ENCODE measurements around the gene FGF18.
"Not testable (repeated sequence)": the region's sequence is repeated elsewhere in the genome, so short reads cannot be mapped to it uniquely, and the experiment has no call there.

The FGF18 gene

GRCh38 chr5:171418982-171419687 lies at the start of gene FGF18:
TSS of gene FGF18 (plus strand) at chr5:171419647. CDS start at chr5:171420200, 553 bp downstream.
- DNase-seq = no peak

DNA sequence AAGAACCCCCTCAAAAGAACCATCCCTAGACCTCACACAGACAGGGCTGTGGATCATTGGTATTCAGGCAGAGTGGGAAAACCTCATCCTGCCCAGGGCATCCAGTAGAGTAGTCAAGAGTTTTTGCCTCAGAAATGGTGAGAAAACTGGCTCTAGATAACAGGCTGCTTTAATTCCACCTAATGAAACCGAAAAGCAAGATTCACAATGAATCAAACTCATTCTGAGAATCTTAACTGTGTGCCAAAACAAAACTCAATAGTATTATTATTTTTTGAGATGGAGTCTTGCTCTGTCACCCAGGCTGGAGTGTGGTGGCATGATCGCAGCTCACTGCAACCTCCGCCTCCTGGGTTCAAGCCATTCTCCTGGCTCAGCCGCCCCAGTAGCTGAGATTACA lies 49.5 kb upstream of the FGF18 start:
- no peak for DNase-seq

- DNase-seq = not testable (repeated sequence)
These were observed 48.6 kb upstream of the FGF18 start for GRCh38 chr5:171370881-171371280.

DNA sequence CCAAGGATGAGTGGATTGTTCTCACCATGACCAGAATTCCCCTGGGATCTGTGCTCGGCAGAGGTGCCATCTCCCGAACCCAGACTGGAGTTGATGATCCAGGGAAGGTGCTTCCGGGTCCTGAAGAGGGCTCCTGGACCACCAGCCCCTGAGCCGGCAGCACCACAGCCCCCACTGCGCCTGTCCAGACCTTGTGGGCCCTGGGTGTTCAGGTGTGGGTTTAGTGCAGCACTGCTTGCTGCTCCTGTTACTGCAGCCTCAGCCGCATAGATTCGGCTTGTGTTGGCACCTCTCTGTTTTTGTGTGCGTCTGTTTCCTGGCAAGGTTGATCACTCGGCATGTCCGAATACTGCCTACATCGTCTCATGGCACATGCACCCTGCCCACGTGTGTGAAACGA lies 48.1 kb upstream of the FGF18 start:
- DNase-seq = no peak

- no peak for DNase-seq
These were observed 39.5 kb upstream of the FGF18 start for GRCh38 chr5:171379961-171380360.

GRCh38 chr5:171384416-171384815 lies 35.0 kb upstream of the FGF18 start:
- not testable (repeated sequence) for DNase-seq

- DNase-seq = not testable (repeated sequence)
These were observed 34.4 kb upstream of the FGF18 start for GRCh38 chr5:171384999-171385398.

- no peak for DNase-seq
These were observed 33.3 kb upstream of the FGF18 start for GRCh38 chr5:171386006-171386671.

DNA sequence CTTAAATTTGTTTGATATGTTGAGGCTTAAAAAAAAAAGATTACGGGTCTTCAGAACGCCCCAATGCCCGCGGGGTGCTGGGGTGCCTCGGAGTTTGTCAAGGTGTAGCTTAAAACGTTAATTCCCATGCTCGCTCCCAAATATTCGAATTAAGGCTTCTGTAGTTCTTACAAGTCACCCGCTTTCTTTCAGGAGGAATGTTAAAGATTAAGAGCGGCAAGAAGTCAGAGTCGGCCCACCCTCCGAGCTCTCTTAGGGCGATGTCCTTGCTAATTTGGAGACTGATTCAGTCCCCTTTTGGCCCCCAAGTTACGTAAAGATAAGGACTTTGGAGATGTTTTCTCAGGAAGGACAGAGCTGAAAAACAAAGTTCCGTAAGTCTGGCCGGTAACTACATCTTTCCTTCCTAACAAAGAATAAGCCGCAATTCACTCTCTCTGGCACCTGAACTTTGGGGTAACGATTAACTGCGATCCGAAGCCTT lies 32.5 kb upstream of the FGF18 start:
- DNase-seq = no peak

DNA sequence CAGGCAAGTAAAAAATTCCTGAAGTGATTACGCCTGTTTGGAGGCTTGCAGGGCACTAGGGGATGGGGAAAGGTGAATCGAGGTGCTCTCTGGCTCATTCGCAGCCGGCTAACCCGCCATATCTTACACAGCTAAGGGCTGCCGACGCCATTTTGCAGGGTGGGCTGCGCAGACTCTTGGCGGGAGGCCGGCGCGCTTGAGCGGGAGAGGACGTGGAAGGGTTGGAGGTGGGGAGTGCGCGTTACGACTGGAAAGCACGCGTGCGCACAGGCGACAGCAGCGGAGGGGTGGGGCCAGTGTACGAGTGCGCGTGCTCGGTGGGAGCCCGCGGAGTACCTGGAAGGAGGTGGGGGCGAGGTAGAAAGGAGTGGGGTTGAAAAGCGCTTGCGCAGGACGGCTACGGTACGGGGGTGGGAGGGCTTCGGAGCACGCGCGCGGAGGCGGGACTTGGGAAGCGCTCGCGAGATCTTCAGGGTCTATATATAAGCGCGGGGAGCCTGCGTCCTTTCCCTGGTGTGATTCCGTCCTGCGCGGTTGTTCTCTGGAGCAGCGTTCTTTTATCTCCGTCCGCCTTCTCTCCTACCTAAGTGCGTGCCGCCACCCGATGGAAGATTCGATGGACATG lies 32.0 kb upstream of the FGF18 start, which contains the start of gene NPM1:
Gene NPM1, plus strand, starts transcription at position 505 of the 625 bp plus-strand sequence. Its CDS starts 100 bp downstream, at position 605.
- peak; percentile 98 for DNase-seq

DNA sequence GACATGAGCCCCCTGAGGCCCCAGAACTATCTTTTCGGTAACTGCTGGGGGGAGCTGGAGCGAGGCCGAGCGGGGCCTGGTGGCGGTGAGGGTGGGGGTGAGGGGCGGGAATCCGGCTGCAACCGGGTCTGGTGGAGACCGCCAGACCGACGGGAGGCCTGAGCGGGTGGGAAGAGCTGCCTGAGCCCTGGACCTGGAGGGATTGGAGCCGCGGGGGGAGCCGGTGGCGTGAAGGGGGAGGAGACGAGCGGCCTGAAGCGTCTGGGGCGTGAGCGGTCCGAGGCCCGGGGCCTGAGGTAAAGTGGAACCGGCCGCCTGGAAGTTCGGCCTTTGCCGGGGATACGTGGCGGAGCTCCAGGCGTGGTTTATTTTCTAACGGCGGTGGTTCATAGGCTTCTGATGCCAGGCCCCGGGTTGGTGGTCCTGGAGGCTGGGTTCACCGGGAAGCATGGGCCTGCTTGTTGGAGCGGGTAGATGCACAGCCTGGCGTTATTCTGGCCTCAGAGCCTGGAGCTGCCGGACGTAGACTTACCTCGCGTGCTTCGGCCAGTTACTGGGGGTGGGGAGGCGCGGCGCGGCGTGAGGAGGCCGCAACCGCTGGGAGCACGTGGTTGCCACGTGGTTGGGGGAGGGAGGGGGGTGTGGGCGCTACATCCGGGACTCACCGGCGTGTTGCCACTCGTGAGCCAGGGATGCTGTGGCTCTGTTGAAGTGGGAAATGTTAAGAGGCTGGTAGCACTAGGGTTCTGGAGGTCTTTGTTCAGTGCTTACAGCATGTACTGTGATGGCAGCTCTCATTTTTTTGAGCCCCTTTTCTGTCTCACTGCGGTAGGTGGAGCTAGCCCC lies 31.3 kb upstream of the FGF18 start:
- DNase-seq = peak; percentile 74

DNA sequence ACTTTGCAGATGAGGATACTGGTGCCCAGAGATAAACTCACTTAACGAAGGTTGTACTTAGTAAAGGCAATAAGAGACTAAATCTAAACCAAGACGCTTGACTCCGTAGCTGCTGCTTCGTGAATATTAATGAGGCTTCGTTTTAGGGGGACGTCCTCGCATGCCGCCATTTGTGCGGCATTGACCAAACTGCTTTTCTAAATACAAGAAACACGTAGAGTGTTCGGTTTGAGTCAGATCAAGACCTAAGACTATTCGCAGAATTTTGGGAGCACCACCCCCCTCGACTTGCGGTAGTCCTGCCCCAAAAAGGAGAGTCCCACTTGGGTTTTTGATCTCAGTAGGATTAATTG lies 30.7 kb upstream of the FGF18 start:
- DNase-seq = peak; percentile 15

GRCh38 chr5:171390883-171391677 lies 28.4 kb upstream of the FGF18 start:
- no peak for DNase-seq

- no peak for DNase-seq
These were observed 27.4 kb upstream of the FGF18 start for GRCh38 chr5:171391996-171392577.

DNA sequence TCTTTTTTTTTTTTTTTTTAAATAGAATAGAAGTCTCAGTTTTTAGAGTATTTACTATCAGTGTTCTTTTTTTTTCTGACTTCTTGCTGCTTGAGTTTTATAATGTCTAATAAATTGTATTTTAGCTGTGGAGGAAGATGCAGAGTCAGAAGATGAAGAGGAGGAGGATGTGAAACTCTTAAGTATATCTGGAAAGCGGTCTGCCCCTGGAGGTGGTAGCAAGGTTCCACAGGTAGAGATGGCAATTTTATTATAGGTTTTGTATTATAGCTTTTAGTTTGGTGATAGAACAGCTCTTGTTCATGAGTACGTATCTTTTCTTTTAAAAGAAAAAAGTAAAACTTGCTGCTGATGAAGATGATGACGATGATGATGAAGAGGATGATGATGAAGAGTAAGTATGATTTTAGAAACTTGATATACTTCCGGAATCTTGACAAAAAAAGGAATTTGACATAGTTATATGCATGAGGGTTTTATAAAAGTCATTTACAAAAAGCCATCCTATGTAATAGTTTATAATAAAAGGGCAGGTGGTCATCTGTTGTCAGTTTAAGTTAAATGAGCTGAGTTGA lies 26.8 kb upstream of the FGF18 start:
- no peak for DNase-seq

DNA sequence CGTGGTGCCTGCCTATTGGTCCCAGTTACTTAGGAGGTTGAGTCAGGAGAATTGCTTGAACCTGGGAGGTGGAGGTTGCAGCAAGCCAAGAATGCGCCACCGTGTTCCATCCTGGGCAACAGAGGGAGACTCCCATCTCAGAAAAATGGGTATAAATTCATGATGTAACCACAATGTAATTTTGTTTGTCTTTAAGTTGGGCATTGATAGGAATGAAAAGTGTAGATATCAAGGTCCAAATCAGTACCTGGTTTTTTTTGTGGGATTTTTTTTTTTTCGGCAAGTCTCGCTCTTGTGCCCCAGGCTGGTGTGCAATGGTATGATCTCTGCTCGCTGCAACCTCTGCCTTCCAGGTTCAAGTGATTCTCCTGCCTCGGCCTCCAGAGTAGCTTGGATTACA lies 24.4 kb upstream of the FGF18 start:
- DNase-seq = no peak

DNA sequence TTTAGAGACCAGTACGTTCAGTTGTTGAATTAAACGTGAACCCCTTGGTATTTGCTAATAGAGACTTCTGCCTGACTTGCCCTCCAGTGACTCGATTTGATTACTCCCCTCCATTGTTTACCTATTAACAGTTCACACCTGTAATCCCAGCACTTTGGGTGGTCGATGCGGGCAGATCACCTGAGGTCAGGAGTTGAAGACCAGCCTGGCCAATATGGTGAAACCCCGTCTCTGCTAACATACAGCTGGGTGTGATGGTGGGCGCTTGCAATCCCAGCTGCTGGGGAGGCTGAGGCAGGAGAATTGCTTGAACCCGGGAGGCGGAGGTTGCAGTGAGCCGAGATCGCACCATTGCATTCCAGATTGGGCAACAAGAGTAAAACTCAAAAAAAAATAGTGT lies 22.9 kb upstream of the FGF18 start:
- not testable (repeated sequence) for DNase-seq

- no peak for DNase-seq
These were observed 22.3 kb upstream of the FGF18 start for GRCh38 chr5:171397190-171397589.

DNA sequence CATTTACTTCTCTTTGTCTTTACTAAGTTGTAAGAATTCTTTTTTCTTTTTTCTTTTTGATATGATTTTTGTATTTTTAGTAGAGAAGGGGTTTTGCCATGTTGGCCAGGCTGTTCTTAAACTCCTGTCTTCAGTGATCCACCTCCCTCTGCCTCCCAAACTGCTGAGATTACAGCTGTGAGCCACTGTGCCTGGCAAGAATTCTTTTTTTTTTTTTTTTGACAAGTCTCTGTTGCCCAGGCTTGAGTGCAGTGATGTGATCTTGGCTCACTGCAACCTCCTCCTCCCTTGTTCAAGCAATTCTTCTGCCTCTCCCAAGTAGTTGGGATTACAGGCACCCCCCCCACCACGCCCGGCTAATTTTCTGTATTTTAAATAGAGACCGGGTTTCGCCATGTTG lies 21.8 kb upstream of the FGF18 start:
- DNase-seq = no peak

GRCh38 chr5:171398660-171399059 lies 20.8 kb upstream of the FGF18 start:
- DNase-seq = not testable (repeated sequence)

- no peak for DNase-seq
These were observed 19.3 kb upstream of the FGF18 start for GRCh38 chr5:171400169-171400568.
